Measurements from ENCODE around the gene IFI44L.

The IFI44L gene

GRCh38 chr1:78691995-78692747 is 71.9 kb downstream of the IFI44L start:
- DNase-seq (ENCODE audit: extremely low read depth, low read depth) = no peak
- no peak for TF ChIP-seq CTCF (IDR thresholded peaks at IDR 0.05; ENCODE audit: low read depth, low read length)

Measured in AG09319 (cell line).